ENCODE results near the gene SCAF1.

The SCAF1 gene

DNA sequence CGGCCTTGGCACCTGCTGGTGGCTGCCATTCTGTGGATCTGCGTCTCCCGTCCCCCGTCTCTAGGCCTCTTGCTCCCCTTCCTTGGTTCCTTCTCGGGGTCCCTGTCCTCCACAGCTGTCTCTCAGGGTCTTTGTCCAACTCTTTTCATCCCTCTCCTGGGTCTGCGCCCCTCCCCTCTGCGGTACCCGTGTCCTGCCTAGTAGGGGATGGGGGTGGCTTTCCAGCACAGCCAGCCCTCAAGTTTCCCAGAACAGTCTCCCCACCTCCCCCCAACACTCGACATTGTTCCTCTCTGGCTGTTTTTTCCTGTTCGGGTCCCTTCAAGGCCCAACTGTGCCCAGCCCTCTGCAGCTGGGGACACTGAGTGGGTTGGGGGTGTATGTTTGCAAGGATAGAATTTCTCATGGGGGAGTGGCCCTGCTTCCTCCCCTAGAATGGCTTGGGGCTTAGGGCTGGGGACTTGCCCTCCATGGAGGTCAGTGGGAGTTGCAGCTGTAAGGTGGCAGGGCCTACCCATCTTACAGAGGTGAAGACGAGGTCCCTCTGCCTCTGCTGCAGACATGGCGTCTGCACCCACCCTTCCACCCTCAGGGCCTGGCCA, 46.6 kb downstream of the SCAF1 start:
- no peak for DNase-seq

GRCh38 chr19:49689133-49690078, 47.4 kb downstream of the SCAF1 start, which contains the start of gene ADM5:
ADM5 (plus strand) TSS chr19:49689594; CDS start chr19:49689838, 244 bp downstream.
- DNase-seq, result peak; percentile 56

DNA sequence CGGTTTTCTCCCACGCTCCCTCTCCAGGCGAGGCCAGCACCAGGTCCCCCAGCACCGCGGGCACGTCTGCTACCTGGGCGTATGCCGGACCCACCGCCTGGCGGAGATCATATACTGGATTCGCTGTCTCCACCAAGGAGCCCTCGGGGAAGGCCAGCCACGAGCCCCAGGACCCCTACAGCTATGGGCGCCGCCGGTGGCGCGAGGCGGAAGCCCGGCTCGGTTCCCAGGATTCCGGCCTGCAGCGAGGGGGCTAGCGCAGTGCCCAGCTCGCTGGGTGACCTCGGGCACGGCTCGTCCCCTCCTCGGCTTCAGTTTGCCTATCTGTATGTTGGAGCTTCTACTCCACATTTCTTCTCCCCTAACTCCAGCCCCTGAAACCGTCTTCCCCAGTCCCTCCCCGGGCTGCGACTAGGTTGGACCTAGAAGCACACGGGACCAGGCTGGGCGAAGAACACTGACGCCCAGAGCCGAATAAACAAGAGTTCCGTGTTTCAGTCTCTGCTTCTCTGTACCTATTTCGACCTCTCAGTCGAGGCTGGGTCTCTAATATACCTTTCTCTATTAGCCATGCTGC, 48.2 kb downstream of the SCAF1 start:
- DNase-seq, result no peak

DNA sequence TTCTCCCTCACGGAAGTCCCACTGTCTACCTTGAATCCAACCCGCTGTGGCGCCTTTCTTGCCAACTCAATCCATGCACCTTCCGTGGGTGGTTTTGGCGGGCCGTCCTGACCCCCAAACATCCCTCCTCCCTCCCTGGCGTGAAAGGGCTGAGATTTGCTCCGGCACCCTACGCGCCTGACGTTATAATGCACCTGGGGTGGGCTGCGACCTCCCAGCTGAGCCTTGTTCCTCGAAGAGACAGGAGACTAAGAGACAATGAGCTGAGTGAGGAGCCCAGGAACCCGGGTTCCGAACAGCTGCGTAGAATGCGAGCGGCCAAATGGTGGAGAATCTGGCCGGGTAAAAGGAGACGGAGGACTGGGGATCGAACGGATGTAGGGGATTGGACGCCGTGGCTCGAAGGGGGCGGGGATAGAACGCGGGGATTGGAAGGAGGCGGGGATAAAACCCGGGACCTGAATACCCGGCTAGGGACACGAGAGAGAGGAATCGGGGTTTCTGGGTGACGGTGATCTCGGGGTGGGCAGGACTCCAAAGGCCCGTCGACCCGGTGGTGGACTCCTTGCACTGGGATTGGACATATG, 48.7 kb downstream of the SCAF1 start, which contains the start of gene CPT1C:
Gene CPT1C, plus strand, starts transcription at position 461 of the 587 bp plus-strand sequence. CDS start 1,137 bp downstream, outside the sequence.
- DNase-seq, result peak; percentile 64

DNA sequence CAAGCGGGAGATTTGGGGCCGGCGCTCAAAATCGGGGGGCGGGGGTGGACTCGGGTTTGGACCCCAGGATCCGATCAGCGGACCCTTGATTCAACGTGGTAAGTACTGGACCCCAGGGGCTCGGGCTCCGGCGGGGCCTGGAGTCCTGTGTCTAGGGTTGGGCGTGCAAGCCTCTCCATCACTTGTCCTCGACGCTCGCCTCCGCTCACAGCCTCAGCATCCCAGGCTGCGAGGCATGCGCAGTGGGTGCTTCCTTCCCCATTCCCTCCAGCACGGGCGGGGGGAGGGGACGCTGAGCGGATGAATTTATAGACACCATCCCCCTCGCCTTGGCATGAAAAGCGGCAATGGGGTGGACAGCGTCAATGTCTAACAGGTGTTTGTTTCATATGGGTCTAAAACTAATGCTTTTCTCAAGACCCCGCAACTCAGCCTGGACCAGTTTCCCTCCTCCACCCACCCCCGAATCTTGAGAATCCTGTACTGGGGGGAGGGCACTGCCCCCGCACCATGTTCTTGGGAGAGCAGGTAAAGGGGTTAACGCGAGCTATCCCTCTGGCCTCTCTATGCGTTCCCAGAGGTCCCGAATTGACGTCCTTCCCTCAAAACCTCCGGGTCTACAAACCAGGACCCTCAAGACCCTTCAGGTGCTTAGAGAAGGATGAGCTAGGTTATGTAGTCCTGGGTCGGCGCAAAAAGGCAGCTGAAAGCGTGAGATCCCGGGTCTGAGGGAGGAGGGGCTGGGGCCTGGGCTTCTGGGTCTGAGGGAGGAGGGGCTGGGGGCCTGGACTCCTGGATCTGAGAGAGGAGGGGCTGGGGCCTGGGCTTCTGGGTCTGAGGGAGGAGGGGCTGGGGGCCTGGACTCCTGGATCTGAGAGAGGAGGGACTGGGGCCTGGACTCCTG, 49.5 kb downstream of the SCAF1 start:
- peak; percentile 50 for DNase-seq

- no peak for DNase-seq
Measured at GRCh38 chr19:49692147-49692506, 50.1 kb downstream of the SCAF1 start.

GRCh38 chr19:49696115-49696514, 54.1 kb downstream of the SCAF1 start:
- DNase-seq, result no peak

DNA sequence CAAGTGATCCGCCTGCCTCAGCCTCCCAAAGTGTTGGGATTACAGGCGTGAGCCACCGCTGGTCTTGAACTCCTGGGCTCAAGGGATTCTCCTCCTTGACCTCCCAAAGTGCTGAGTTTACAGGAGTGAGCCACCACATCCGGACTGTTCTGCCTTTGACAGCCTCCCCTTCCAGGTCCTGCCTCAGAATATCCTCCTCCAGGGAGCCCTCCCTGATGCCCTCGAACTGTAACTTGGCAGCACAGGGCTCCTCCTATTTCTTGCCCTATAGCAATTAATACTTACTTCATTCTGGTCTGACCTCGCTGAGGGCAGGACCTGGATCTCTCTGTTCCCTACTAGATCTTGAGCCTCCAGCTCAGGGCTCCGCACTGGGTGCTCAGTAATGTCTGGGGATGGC, 54.9 kb downstream of the SCAF1 start:
- no peak for DNase-seq

GRCh38 chr19:49699364-49699763, 57.4 kb downstream of the SCAF1 start:
- DNase-seq, result no peak

- DNase-seq, result no peak
Measured at GRCh38 chr19:49700563-49700962, 58.6 kb downstream of the SCAF1 start.

- no peak for DNase-seq
Measured at GRCh38 chr19:49701271-49701786, 59.3 kb downstream of the SCAF1 start.

GRCh38 chr19:49704888-49705642, 63.1 kb downstream of the SCAF1 start:
- no peak for DNase-seq

GRCh38 chr19:49705919-49706318, 63.9 kb downstream of the SCAF1 start:
- DNase-seq, result no peak
